ENCODE results near the gene RBMS1. TPM values are rescaled to one million over a fixed set of nuclear protein-coding genes. Genes with fewer than 3 reads are reported as not detected.

Gene RBMS1
- polyA plus RNA-seq, 1 donor (not counting 4 experiments of a cell fraction or from before 2014, with no cell fraction given), result 89.1 TPM

- H3K4me1 ChIP-seq (ENCODE audit: control insufficient read depth, extremely low read depth, insufficient read depth, low read length), result peaks cover 17% of the 10 kb centered on the region
- dilution Hi-C loops (cut with MboI; ENCODE audit: extremely low pct_ligation_motif_present, low sequenced_read_pairs), result no loop called here
- H3K9me3 ChIP-seq (ENCODE audit: control insufficient read depth, low read depth, low read length), result no peaks in the 10 kb centered on the region
- peaks cover 74% of the 10 kb centered on the region for H3K79me2 ChIP-seq (ENCODE audit: control insufficient read depth, insufficient read depth, low read length)
- no peaks in the 10 kb centered on the region for H3K9me1 ChIP-seq (ENCODE audit: control insufficient read depth, extremely low read depth, insufficient read depth, low read length)
- no peaks in the 10 kb centered on the region for H4K20me1 ChIP-seq (ENCODE audit: control insufficient read depth, extremely low read depth, insufficient read depth, low read length)
- TF ChIP-seq EZH2 (IDR thresholded peaks at IDR 0.05; ENCODE audit: low read length), result no peak
- TF ChIP-seq, protein P1, sequence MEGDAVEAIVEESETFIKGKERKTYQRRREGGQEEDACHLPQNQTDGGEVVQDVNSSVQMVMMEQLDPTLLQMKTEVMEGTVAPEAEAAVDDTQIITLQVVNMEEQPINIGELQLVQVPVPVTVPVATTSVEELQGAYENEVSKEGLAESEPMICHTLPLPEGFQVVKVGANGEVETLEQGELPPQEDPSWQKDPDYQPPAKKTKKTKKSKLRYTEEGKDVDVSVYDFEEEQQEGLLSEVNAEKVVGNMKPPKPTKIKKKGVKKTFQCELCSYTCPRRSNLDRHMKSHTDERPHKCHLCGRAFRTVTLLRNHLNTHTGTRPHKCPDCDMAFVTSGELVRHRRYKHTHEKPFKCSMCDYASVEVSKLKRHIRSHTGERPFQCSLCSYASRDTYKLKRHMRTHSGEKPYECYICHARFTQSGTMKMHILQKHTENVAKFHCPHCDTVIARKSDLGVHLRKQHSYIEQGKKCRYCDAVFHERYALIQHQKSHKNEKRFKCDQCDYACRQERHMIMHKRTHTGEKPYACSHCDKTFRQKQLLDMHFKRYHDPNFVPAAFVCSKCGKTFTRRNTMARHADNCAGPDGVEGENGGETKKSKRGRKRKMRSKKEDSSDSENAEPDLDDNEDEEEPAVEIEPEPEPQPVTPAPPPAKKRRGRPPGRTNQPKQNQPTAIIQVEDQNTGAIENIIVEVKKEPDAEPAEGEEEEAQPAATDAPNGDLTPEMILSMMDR (optimal IDR thresholded peaks at IDR 0.05 in 1 of 3, IDR thresholded peaks at IDR 0.05 in 1 of 3, conservative IDR thresholded peaks at IDR 0.05 in 1 of 3; ENCODE audit: extremely low read depth in 1 of 3, insufficient read depth in 2 of 3, low read length in 3 of 3), result no peak
- H3K27me3 ChIP-seq (ENCODE audit: control insufficient read depth, extremely low read depth, insufficient read depth, low read length), result no peaks in the 10 kb centered on the region
- no peak overlapping the region for H3K27ac ChIP-seq (ENCODE audit: control insufficient read depth, insufficient read depth, low read length)
- no peak for DNase-seq (ENCODE audit: low read depth, low spot score)
- H3K4me3 ChIP-seq (ENCODE audit: control insufficient read depth in 2 of 3, extremely low read depth in 1 of 3, insufficient read depth in 2 of 3, low read depth in 1 of 3, low read length in 3 of 3), result no peak overlapping the region
- peak; percentile 39 for FAIRE-seq
- no peak overlapping the region for H2AFZ ChIP-seq (ENCODE audit: control insufficient read depth, low read length)
- no peak overlapping the region for H3K4me2 ChIP-seq (ENCODE audit: control insufficient read depth, extremely low read depth, insufficient read depth, low read depth, low read length)
- H3K9ac ChIP-seq (ENCODE audit: control insufficient read depth, extremely low read depth, insufficient read depth, low read length), result no peak overlapping the region
- H3K36me3 ChIP-seq (ENCODE audit: control insufficient read depth in 2 of 2, extremely low read depth in 1 of 2, insufficient read depth in 2 of 2, low read length in 2 of 2), result no peaks in the 10 kb centered on the region
Measured at GRCh38 chr2:160467086-160467485, 26.5 kb downstream of the RBMS1 start.

GRCh38 chr2:160465406-160465805 is 28.2 kb downstream of the RBMS1 start:
- dilution Hi-C loops (cut with MboI; ENCODE audit: extremely low pct_ligation_motif_present, low sequenced_read_pairs), result no loop called here
- TF ChIP-seq, protein P1 (optimal IDR thresholded peaks at IDR 0.05 in 1 of 3, IDR thresholded peaks at IDR 0.05 in 1 of 3, conservative IDR thresholded peaks at IDR 0.05 in 1 of 3; ENCODE audit: extremely low read depth in 1 of 3, insufficient read depth in 2 of 3, low read length in 3 of 3), result no peak
- TF ChIP-seq EZH2 (IDR thresholded peaks at IDR 0.05; ENCODE audit: low read length), result no peak
- H3K9ac ChIP-seq (ENCODE audit: control insufficient read depth, extremely low read depth, insufficient read depth, low read length), result no peak overlapping the region
- H2AFZ ChIP-seq (ENCODE audit: control insufficient read depth, low read length), result no peak overlapping the region
- no peaks in the 10 kb centered on the region for H3K9me1 ChIP-seq (ENCODE audit: control insufficient read depth, extremely low read depth, insufficient read depth, low read length)
- H4K20me1 ChIP-seq (ENCODE audit: control insufficient read depth, extremely low read depth, insufficient read depth, low read length), result no peaks in the 10 kb centered on the region
- no peaks in the 10 kb centered on the region for H3K9me3 ChIP-seq (ENCODE audit: control insufficient read depth, low read depth, low read length)
- H3K79me2 ChIP-seq (ENCODE audit: control insufficient read depth, insufficient read depth, low read length), result peaks cover 73% of the 10 kb centered on the region
- DNase-seq (ENCODE audit: low read depth, low spot score), result no peak
- FAIRE-seq, result peak; percentile 73
- no peak overlapping the region for H3K4me3 ChIP-seq (ENCODE audit: control insufficient read depth in 2 of 3, extremely low read depth in 1 of 3, insufficient read depth in 2 of 3, low read depth in 1 of 3, low read length in 3 of 3)
- no peaks in the 10 kb centered on the region for H3K36me3 ChIP-seq (ENCODE audit: control insufficient read depth in 2 of 2, extremely low read depth in 1 of 2, insufficient read depth in 2 of 2, low read length in 2 of 2)
- H3K27ac ChIP-seq (ENCODE audit: control insufficient read depth, insufficient read depth, low read length), result peak overlapping the region; percentile 58
- H3K27me3 ChIP-seq (ENCODE audit: control insufficient read depth, extremely low read depth, insufficient read depth, low read length), result no peaks in the 10 kb centered on the region
- peaks cover 17% of the 10 kb centered on the region for H3K4me1 ChIP-seq (ENCODE audit: control insufficient read depth, extremely low read depth, insufficient read depth, low read length)
- peak overlapping the region; percentile 6 for H3K4me2 ChIP-seq (ENCODE audit: control insufficient read depth, extremely low read depth, insufficient read depth, low read depth, low read length)

Measured in keratinocyte (primary cell).